Fibroblast of skin of back (primary cell): ENCODE measurements around the gene DCPS.
A peak's percentile ranks its signal among the peaks of the same experiment; 100 is the strongest.

Experiments used
- DNase-seq: peaks from one replicate; pipeline ENCODE4 v3.0.0-alpha.2; 2013

The DCPS gene

GRCh38 chr11:126345759-126346585 lies 42.1 kb downstream of the DCPS start:
- peak; percentile 54 for DNase-seq

GRCh38 chr11:126346586-126346940 lies 42.7 kb downstream of the DCPS start:
- DNase-seq: no peak

GRCh38 chr11:126346946-126347345 lies 43.1 kb downstream of the DCPS start:
- DNase-seq: peak; percentile 50

GRCh38 chr11:126347751-126348668 lies 44.1 kb downstream of the DCPS start:
- DNase-seq: no peak

- peak; percentile 30 for DNase-seq
These were observed 45.1 kb downstream of the DCPS start for GRCh38 chr11:126348806-126349582.

- no peak for DNase-seq
These were observed 47.0 kb downstream of the DCPS start for GRCh38 chr11:126350836-126351235.

GRCh38 chr11:126352163-126352562 lies 48.3 kb downstream of the DCPS start:
- DNase-seq: no peak

- DNase-seq: peak; percentile 57
These were observed 49.3 kb downstream of the DCPS start for GRCh38 chr11:126352934-126353801.

GRCh38 chr11:126354631-126355323 lies 50.9 kb downstream of the DCPS start:
- no peak for DNase-seq

- peak; percentile 80 for DNase-seq
These were observed 51.6 kb downstream of the DCPS start, which contains the start of gene ST3GAL4 for GRCh38 chr11:126355324-126355925. TSS of gene ST3GAL4 (plus strand) at chr11:126355686. CDS start at chr11:126406156, 50,470 bp downstream.

GRCh38 chr11:126355926-126356897 lies 52.4 kb downstream of the DCPS start:
- peak; percentile 40 for DNase-seq

- DNase-seq: no peak
These were observed 53.4 kb downstream of the DCPS start for GRCh38 chr11:126357055-126357962.

GRCh38 chr11:126357969-126358762 lies 54.3 kb downstream of the DCPS start:
- no peak for DNase-seq

GRCh38 chr11:126358763-126359160 lies 54.9 kb downstream of the DCPS start:
- no peak for DNase-seq

- peak; percentile 67 for DNase-seq
These were observed 55.7 kb downstream of the DCPS start for GRCh38 chr11:126359431-126360048.

GRCh38 chr11:126360049-126360446 lies 56.2 kb downstream of the DCPS start:
- DNase-seq: no peak

- DNase-seq: no peak
These were observed 57.5 kb downstream of the DCPS start for GRCh38 chr11:126361400-126361799.
